HG02840 (cell line): ENCODE data around the gene SLC35B1.
A peak's percentile ranks its signal among the peaks of the same experiment; 100 is the strongest.
"Not testable (repeated sequence)": the region's sequence is repeated elsewhere in the genome, so short reads cannot be mapped to it uniquely, and the experiment has no call there.

Experiments used
- ATAC-seq: cut with Tn5 transposase; IDR thresholded peaks from one replicate; pipeline ENCODE4 v1.9.1; 2021; ENCODE audit warnings: mild to moderate bottlenecking, moderate library complexity, moderate number of reproducible peaks; ENCODE audit not compliant: unreplicated experiment, low FRiP score

The SLC35B1 gene

DNA sequence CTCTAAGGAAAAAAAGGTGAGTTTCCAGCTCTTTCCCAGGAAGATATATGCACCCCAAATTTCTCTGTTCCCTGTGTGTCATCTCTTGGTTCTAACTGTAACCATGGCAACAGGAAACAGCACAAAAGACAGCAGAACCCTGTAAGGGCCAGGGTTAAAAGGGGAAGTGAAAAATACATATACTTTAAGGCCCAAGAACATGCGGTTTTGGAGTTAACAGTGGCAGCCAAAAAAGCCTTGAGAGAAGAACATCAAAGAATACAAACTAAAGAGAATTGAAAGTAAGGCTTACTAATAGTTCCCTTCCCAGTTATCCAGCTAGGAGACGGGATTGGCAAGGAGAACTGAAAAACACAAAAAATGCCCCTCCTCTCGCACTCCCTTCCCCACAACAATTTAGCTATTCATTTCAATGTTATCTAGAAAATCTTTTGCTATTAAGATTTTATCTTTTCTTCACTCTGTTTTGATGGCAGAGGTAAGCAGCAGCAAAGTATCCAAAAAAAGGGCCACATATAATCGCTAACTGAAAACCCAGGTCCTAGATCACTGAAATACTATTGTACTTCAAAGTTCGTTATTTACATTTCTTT, 31.4 kb downstream of the SLC35B1 start:
- ATAC-seq: peak; percentile 43

DNA sequence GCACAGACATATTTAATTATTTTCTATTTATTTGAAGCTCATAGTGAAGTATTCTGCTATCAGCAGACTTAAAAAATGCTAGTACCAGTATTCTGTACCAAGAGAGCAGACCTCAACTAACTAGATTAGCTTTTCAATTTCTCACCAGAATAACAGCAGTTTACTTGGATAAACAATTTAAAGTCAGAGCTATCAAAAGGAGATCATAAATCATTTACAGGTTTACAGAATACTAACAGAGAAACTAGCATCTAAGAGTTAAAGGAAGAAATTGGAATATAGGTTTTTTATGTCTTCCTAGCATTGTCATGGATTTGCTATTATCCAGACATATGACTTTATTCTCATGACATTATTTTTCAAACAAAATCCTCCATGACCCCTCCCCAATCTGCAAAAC, 33.3 kb downstream of the SLC35B1 start:
- ATAC-seq: no peak

DNA sequence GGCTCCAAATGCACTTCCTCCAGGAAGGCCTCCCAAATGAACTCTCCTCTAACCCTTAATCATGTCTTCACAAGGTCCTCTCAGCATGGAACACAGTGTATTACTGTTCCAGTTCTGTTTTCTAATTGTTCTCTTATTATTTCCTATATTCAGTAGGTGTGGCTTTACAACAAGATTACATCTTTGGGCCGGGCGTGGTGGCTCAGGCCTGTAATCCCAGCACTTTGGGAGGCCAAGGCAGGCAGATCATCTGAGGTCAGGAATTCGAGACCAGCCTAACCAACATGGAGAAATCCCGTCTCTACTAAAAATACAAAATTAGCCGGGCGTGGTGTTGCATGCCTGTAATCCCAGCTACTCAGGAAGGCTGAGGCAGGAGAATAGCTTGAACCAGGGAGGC, 34.1 kb downstream of the SLC35B1 start:
- not testable (repeated sequence) for ATAC-seq

DNA sequence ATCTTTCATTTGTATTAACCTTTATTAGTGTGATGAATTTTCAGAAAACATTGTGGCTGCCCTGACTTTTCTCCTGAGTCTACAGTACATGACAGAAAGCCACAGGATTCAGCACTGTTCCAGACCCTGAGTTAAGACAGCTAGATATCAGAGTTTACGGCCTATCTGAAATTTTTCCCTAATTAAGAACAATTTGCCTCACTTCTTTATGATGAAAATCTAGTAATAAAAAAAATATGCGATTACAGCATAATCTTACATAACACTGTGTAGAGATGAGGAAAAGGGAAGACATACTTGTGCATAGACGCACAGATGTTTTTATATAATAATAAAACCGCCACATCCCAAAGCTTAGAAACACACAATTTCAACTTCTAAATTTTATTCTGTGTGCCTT, 37.1 kb downstream of the SLC35B1 start:
- no peak for ATAC-seq

DNA sequence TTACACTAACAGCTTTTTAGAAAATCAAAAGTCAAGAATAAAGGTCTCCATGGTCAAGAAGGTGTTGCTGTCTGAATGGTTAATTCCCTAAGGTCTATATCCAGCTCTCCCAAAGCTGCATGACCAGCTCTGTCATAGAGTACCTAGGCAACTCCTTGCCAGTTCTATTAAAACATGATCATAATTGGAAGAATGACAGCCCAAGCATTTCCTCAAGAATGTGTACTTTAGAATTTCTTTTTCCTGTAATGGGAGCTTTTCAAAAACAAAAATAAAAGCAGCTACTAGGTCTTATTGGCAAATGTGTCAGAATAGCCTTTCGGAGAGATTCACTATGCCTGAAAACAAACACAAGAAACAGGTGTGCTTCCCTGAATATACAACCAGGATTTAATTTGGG, 37.8 kb downstream of the SLC35B1 start:
- no peak for ATAC-seq

DNA sequence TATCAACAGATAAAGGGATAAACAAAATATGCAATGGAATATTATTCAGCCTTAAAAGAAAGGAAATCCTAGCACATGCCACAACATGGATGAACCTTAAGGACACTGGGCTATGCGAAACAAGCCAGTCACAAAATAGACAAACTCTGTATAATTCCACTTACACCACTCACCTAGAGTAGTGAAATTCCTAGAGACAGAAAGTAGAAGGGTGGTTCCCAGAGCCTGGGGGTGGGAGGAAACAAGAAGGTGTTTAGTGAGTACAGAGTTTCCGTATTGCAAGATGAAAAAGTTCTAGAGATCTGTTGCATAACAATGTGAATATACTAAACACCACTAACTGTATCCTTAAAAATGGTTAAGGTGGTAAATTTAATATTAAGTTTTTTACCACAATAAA, 39.9 kb downstream of the SLC35B1 start:
- ATAC-seq: no peak

- ATAC-seq: no peak
Measured at GRCh38 chr17:49664706-49665211, 43.0 kb downstream of the SLC35B1 start.

GRCh38 chr17:49659661-49660382, 47.9 kb downstream of the SLC35B1 start:
- ATAC-seq: no peak

- no peak for ATAC-seq
Measured at GRCh38 chr17:49656247-49656646, 51.5 kb downstream of the SLC35B1 start.
